HG03196 (cell line): ENCODE measurements around the gene MYLK.

Experiments
- ATAC-seq: cut with Tn5 transposase; IDR thresholded peaks from one replicate; pipeline ENCODE4 v1.9.1; 2021; ENCODE audit not compliant: unreplicated experiment

Gene MYLK

DNA sequence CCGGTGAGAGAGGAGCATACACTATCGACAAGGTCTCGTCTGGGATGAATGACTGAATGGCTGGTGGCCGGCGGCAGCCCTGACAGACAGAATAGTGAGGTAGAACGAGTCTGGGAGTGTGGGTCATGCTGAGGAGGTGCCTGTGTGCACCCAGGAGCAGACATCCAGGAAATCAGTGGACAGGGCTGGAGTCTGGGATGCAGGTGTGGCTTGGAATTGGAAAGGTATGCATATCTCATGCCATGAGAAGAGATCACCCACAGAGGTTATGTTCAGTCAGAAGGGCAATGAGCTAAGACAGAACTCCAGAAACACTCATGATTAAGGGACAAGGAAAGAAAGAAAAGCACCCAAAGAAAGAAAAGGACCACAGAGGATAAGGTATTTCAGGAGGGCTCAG lies 320.1 kb downstream of the MYLK start:
- no peak for ATAC-seq

DNA sequence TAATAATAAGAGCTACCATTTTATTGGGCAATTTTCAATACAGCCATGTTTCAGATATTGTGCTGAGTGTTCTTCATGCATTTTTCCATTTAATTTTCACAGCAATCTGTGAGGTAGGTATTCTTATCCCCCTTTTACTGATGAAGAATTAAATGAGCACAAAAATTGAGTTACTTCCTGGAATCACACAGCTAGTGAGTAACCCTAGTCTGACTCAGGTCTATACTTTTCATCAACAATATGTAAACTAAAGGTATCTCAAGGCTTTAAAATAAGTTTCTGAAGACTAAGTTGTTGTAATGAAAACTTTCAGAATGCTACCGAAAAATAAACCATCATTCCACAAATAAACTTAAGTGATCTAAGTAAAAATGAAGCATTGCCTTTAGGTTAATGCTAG lies 321.6 kb downstream of the MYLK start:
- no peak for ATAC-seq

DNA sequence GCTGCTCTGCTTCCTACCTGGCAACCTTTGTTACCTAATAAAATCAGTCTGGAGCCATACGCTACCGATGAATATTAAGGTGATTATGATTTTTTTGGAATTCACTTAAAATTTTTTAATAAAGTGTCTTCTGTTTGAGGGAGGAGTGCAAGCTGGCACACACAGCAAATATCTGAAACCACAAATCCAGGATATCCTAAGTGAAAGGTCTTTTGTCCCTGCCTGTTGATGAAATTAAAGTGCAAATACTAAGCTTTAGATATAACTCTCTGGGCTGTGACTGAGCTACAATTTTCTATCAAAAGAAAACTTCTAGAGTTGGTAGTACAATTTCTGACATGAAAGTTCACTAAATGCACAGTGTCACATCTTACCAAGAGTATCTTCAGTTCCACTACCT lies 322.9 kb downstream of the MYLK start:
- ATAC-seq = no peak
